NCI-H774 (cell line): ENCODE measurements around the gene UBE2QL1.

ENCODE experiments used
- DNase-seq: peaks from one replicate; lab custom pipeline; 2025; lab: John Stamatoyannopoulos, UW

Gene UBE2QL1

DNA sequence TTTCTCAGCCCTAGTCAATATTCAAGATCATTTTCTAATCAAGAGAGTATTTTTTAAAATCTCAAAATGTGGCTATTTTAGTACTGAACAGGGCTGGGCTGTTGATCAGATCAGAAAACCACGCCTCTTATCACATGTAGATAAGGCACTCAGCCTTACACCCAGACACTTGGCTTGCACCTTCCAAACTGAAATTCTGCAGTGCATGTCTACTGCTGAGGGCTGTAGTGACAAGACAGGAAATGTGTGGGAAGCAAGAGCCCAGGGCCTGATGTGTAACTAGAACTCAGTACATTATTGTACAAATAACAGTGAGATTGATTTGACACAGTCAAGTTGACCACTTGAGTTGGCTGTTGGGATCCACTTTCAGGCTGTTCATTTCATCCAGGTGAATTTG is 48.6 kb downstream of the UBE2QL1 start:
- DNase-seq = no peak

GRCh38 chr5:6498968-6499367 is 50.3 kb downstream of the UBE2QL1 start:
- DNase-seq = no peak

- no peak for DNase-seq
These were observed 53.0 kb downstream of the UBE2QL1 start for GRCh38 chr5:6501701-6502100.

- DNase-seq = no peak
These were observed 53.8 kb downstream of the UBE2QL1 start for GRCh38 chr5:6502421-6502820.

DNA sequence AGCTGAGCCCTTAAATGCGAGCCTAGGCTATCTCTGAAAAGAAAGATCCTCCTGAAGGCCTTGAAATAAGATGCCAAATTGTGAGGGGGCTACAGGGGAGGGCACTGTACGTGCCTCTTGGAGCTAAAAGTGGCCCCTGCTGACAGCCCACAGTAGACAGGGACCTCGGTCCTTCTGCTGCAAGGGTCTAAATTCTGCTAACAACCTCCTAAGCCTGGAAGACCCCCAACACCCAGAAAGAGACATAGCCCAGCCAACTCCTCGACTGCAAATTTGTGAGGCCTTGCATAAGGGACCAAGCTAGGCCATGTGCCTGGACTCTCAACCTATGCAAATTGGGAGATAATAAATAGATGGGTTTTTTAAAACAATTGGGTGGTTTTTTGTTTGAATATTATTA is 54.7 kb downstream of the UBE2QL1 start:
- DNase-seq = no peak

- DNase-seq = peak; percentile 95
These were observed 56.2 kb downstream of the UBE2QL1 start for GRCh38 chr5:6504677-6505415.

DNA sequence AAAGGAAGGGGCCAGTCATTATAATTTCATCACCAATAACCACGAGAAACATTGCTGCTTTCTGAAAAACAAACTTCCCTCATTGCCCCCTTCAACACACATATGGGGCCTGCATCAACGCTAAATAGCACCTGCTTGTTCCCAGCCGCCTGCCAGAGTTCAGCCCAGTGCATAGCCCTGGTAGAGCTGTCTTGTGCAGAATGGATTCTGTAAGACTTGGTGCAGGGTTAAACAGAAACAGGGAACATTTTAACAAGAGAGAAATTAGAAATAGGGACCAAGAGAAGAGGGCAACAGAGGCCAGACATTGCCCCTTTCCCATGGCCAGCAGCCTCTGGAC is 56.7 kb downstream of the UBE2QL1 start:
- DNase-seq = peak; percentile 83

GRCh38 chr5:6505783-6506557 is 57.3 kb downstream of the UBE2QL1 start:
- no peak for DNase-seq

DNA sequence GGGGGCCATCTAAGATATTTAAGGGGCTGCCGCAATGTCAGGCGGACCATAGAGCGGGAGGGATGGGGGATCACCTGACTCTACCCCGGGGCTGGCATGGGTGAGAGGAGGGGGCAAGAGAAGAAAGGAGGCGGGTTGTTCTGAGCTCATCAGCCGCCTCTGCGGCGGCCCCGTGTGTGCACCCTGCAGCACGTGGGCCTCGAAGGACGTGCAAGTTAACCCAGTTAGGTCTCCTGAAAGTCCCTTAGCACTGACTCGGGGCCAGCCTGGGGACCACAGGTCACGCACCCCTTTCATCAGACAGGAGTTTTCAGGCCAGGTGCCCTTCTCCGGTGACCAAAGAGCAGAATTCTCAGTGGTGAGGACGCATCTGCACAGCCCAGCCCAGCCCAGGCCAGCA is 58.0 kb downstream of the UBE2QL1 start:
- no peak for DNase-seq

DNA sequence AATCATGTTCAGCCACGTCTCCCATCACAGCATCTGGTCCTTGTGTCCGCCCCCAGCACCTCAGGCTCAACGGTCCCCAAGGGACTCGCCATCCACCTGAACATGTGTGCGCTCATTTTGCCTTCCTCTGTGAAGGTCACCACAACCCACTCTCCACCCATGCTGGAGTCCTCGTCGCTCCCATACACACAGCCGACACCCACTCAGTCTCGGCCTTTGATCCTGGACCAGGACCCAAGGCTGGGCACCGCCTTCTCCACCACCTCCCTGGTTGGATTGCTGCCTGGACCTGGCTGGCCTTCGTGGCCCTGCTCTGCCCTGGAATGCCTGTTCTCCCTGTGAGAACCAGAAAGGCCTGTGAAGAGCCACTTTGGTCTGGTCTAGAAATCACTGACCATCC is 60.3 kb downstream of the UBE2QL1 start:
- no peak for DNase-seq

GRCh38 chr5:6510132-6510531 is 61.5 kb downstream of the UBE2QL1 start:
- no peak for DNase-seq

DNA sequence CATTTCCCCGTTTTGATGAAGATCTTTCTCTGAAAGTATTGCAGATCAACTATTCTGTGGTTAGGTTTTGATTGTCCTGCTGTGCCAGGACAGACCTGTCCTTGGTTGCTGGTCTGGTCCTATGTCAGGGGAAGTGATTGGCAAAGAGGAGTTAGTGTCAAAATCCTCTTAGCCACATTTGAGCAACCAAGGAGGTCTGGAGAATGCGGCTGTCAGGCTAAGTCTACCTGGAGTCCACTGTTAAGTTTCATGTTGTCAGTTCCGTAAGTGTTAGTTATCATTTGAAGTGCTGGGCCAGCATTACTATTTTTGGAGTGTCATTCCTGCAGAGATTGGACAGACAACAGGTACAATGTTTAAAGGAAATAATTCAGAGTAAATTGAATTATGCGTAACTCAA is 62.3 kb downstream of the UBE2QL1 start:
- DNase-seq = no peak

DNA sequence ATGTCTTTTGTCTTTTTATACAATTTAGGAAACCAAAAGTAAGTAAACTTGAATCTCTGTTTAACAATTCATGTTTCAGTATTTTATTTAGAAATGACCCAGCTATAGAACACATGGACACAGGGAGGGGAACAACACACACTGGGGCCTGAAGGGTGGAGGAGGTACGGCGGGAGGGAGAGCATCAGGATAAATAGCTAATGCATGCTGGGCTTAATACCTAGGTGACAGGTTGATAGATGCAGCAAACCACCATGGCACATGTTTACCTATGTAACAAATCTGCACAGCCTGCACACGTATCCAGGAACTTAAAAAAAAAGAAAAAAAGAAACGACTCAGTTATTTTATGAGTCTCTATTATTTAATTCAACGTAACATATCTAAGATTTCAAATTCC is 67.2 kb downstream of the UBE2QL1 start:
- DNase-seq = peak; percentile 69

DNA sequence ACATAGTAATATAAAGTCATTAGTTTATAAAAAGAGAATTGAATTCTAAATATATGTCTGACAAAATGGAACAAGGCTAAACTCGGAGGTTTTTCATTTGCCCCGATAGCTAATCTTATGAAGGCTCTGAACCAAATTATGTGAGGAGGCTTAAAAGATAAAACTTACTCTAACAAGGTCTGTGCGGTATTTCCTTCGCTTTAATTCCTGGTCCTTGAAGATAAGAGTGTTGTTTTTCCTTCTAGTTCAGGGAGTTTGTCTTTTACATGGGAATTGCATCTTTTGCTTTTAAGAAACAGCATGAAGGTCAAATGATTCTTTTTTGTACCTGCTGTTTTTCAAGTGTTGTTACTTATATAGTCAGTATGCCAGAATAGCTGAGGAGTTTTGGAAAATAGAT is 68.2 kb downstream of the UBE2QL1 start:
- DNase-seq = no peak

DNA sequence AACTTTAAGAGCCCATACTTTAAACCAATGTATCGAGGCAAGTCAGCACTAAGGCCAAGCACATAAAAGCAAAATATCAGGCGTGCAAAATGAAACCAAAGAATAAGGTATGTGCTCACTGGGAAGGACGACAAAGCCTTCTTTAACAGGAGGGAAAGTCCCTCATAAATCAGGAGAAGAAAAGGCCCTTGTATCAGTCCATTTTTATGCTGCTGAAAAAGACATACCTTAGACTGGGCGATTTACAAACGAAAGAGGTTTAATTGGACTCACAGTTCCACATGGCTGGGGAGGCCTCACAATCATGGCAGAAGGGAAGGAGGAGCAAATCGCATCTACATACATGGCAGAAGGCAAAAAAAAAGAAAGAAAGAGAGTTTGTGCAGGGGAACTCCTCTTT is 68.9 kb downstream of the UBE2QL1 start:
- DNase-seq = no peak

- no peak for DNase-seq
These were observed 69.8 kb downstream of the UBE2QL1 start for GRCh38 chr5:6518298-6519057.

DNA sequence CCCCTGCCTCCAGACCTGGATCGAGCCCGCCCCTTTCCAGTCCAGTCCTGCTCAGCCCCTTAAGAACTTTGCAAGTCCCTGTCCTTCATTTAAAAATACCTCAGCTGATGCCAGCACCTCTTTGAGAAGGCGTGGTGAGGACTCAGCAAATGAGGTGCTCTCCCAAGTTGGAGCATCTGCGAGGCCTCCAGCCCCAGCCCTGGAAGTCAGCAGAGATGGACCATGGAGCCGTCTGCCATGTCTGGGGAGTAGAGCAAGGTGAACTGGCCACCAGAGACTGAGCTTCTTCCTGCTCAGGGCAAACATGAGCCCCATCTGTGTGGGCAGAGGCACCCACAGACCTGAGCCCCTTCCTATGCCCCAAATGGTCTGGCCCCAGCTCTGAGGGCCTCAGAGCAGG is 71.5 kb downstream of the UBE2QL1 start:
- no peak for DNase-seq

GRCh38 chr5:6522331-6522730 is 73.7 kb downstream of the UBE2QL1 start:
- no peak for DNase-seq

GRCh38 chr5:6522923-6523322 is 74.3 kb downstream of the UBE2QL1 start:
- DNase-seq = no peak

DNA sequence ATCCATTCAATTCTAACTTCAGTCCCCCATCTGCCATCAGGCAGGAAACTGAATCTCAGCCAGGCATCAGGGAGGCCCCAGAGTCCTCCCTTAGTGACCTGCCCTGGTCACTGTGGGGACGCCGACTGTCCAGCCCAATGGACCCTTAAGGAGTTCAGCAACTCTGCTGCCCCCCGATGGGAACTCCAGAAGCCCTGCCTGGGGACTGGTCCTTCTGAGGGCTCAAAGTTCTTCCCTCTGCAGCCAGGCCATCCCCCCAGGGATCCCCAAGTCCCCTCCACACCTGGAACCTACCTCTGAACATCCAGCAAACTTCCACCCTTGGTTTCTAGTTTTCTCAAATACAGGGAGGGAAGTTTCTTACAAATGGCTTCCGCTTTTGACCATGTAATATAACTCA is 76.8 kb downstream of the UBE2QL1 start:
- DNase-seq = no peak

GRCh38 chr5:6525910-6526309 is 77.3 kb downstream of the UBE2QL1 start:
- peak; percentile 63 for DNase-seq

- no peak for DNase-seq
These were observed 79.2 kb downstream of the UBE2QL1 start for GRCh38 chr5:6527749-6528455.
